ENCODE measurements around the gene PPP3CB. TPM values are rescaled to one million over a fixed set of nuclear protein-coding genes. Genes with fewer than 3 reads are reported as not detected.
A peak's percentile ranks its signal among the peaks of the same experiment; 100 is the strongest.

PPP3CB gene
- total RNA-seq, 3 donors from 2014 or later (not counting 1 experiment from before 2014, with no cell fraction given): 38.7 to 49.9 (median 41.2) TPM

- no peaks in the 10 kb centered on the region for H3K9me3 ChIP-seq (ENCODE audit: control insufficient read depth, insufficient read depth, low read length)
- WGBS (ENCODE audit: insufficient coverage): 74% methylated on average over 5 of the region's 5 CpGs
- H3K4me3 ChIP-seq (ENCODE audit: low read length): no peak overlapping the region
- no peaks in the 10 kb centered on the region for H3K27me3 Mint-ChIP-seq (ENCODE audit: low read depth in 2 of 2)
- H3K27me3 ChIP-seq (ENCODE audit: control insufficient read depth, insufficient read depth, low read length): no peaks in the 10 kb centered on the region
- no peak overlapping the region for H3K27ac ChIP-seq (ENCODE audit: low read length)
- H3K9me3 Mint-ChIP-seq: no peaks in the 10 kb centered on the region
- H3K36me3 Mint-ChIP-seq: peaks cover 5% of the 10 kb centered on the region
- H3K4me3 Mint-ChIP-seq: no peak overlapping the region
- H3K36me3 ChIP-seq (ENCODE audit: control insufficient read depth, insufficient read depth, low read length): peaks cover 4% of the 10 kb centered on the region
- H3K4me1 Mint-ChIP-seq: no peaks in the 10 kb centered on the region
- ATAC-seq (peak in 1 of 3 donors; percentile 63), DNase-seq (peak in 1 of 2 donors; percentile 15)
- no peak for TF ChIP-seq CTCF (IDR thresholded peaks at IDR 0.05)
- intact Hi-C loops (cut with micrococcal nuclease): no loop called here
- H3K27ac Mint-ChIP-seq: no peak overlapping the region
- H3K4me1 ChIP-seq (ENCODE audit: control insufficient read depth, insufficient read depth, low read length): peaks cover 6% of the 10 kb centered on the region
These were observed 13.9 kb upstream of the PPP3CB start for GRCh38 chr10:73509695-73510094.

GRCh38 chr10:73506491-73506890, 10.7 kb upstream of the PPP3CB start:
- Mint-ChIP-seq H3K27ac (no peak overlapping the region), H3K27me3 (ENCODE audit: low read depth in 2 of 2) (no peaks in the 10 kb centered on the region), H3K36me3 (peaks cover 20% of the 10 kb centered on the region), H3K4me1 (peaks cover 4% of the 10 kb centered on the region in 2 donors), H3K4me3 (no peak overlapping the region), H3K9me3 (no peaks in the 10 kb centered on the region)
- WGBS (ENCODE audit: insufficient coverage): no CpG with 5 or more reads among the region's 1 CpG
- Histone ChIP-seq H3K27me3 (ENCODE audit: control insufficient read depth, insufficient read depth, low read length) (no peaks in the 10 kb centered on the region), H3K4me3 (ENCODE audit: low read length) (no peak overlapping the region), H3K27ac (ENCODE audit: low read length) (no peak overlapping the region), H3K4me1 (ENCODE audit: control insufficient read depth, insufficient read depth, low read length) (peaks cover 6% of the 10 kb centered on the region), H3K36me3 (ENCODE audit: control insufficient read depth, insufficient read depth, low read length) (peaks cover 21% of the 10 kb centered on the region), H3K9me3 (ENCODE audit: control insufficient read depth, insufficient read depth, low read length) (no peaks in the 10 kb centered on the region)
- no peak for DNase-seq
- no peak for TF ChIP-seq CTCF (IDR thresholded peaks at IDR 0.05)
- intact Hi-C loops (cut with micrococcal nuclease): no loop called here
- no peak for ATAC-seq

GRCh38 chr10:73506074-73506473, 10.2 kb upstream of the PPP3CB start:
- H3K4me1 ChIP-seq (ENCODE audit: control insufficient read depth, insufficient read depth, low read length): peaks cover 6% of the 10 kb centered on the region
- no peaks in the 10 kb centered on the region for H3K27me3 ChIP-seq (ENCODE audit: control insufficient read depth, insufficient read depth, low read length)
- DNase-seq (no peak), ATAC-seq (no peak)
- no peak for TF ChIP-seq CTCF (IDR thresholded peaks at IDR 0.05)
- Mint-ChIP-seq H3K4me3 (no peak overlapping the region), H3K27ac (no peak overlapping the region), H3K27me3 (ENCODE audit: low read depth in 2 of 2) (no peaks in the 10 kb centered on the region), H3K36me3 (peaks cover 20% of the 10 kb centered on the region), H3K9me3 (no peaks in the 10 kb centered on the region), H3K4me1 (peaks cover 5 to 8% of the 10 kb centered on the region in 2 donors)
- no peak overlapping the region for H3K4me3 ChIP-seq (ENCODE audit: low read length)
- no peak overlapping the region for H3K27ac ChIP-seq (ENCODE audit: low read length)
- peaks cover 21% of the 10 kb centered on the region for H3K36me3 ChIP-seq (ENCODE audit: control insufficient read depth, insufficient read depth, low read length)
- intact Hi-C loops (cut with micrococcal nuclease): no loop called here
- no peaks in the 10 kb centered on the region for H3K9me3 ChIP-seq (ENCODE audit: control insufficient read depth, insufficient read depth, low read length)

GRCh38 chr10:73503037-73503436, 7.2 kb upstream of the PPP3CB start:
- Mint-ChIP-seq H3K27ac (no peak overlapping the region), H3K36me3 (peaks cover 20% of the 10 kb centered on the region), H3K9me3 (no peaks in the 10 kb centered on the region), H3K4me3 (no peak overlapping the region), H3K4me1 (peaks cover 5 to 8% of the 10 kb centered on the region in 2 donors), H3K27me3 (ENCODE audit: low read depth in 2 of 2) (no peaks in the 10 kb centered on the region)
- peaks cover 21% of the 10 kb centered on the region for H3K36me3 ChIP-seq (ENCODE audit: control insufficient read depth, insufficient read depth, low read length)
- no peak for ATAC-seq
- H3K4me3 ChIP-seq (ENCODE audit: low read length): no peak overlapping the region
- 100% methylated on average over 1 of the region's 1 CpG for WGBS (ENCODE audit: insufficient coverage)
- intact Hi-C loops (cut with micrococcal nuclease): no loop called here
- H3K27me3 ChIP-seq (ENCODE audit: control insufficient read depth, insufficient read depth, low read length): no peaks in the 10 kb centered on the region
- H3K9me3 ChIP-seq (ENCODE audit: control insufficient read depth, insufficient read depth, low read length): no peaks in the 10 kb centered on the region
- H3K4me1 ChIP-seq (ENCODE audit: control insufficient read depth, insufficient read depth, low read length): no peaks in the 10 kb centered on the region
- no peak for TF ChIP-seq CTCF (IDR thresholded peaks at IDR 0.05)
- H3K27ac ChIP-seq (ENCODE audit: low read length): no peak overlapping the region
- no peak for DNase-seq

Data from natural killer cell (primary cell).